GM21717 (cell line): ENCODE measurements around the gene MAD2L2.

Experiments
- ATAC-seq: cut with Tn5 transposase; IDR thresholded peaks from one replicate; pipeline ENCODE4 v1.9.1; 2021; ENCODE audit warnings: mild to moderate bottlenecking, moderate library complexity; ENCODE audit not compliant: unreplicated experiment

The MAD2L2 gene

DNA sequence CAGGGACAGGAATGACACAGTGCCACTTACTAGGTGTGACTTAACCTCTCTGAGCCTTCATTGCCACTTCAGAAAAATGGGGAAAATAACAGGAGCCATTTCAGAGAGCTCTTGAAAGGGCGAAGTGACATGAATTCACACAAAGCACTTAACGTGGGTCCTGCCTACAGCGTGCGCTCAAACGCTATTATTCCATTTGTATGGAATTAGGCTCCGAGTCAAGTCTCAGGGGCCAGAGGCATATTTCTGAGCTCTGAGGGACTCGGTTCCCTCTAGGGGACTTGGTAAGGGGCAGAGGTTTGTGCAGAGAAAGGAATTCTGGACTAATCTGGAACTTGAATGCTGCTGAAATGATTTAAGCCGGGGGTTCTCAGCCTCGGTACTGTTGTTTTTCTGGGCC, 24.6 kb upstream of the MAD2L2 start:
- ATAC-seq = no peak

GRCh38 chr1:11704691-11705475, 23.9 kb upstream of the MAD2L2 start:
- no peak for ATAC-seq

GRCh38 chr1:11704194-11704529, 23.2 kb upstream of the MAD2L2 start:
- ATAC-seq = no peak

DNA sequence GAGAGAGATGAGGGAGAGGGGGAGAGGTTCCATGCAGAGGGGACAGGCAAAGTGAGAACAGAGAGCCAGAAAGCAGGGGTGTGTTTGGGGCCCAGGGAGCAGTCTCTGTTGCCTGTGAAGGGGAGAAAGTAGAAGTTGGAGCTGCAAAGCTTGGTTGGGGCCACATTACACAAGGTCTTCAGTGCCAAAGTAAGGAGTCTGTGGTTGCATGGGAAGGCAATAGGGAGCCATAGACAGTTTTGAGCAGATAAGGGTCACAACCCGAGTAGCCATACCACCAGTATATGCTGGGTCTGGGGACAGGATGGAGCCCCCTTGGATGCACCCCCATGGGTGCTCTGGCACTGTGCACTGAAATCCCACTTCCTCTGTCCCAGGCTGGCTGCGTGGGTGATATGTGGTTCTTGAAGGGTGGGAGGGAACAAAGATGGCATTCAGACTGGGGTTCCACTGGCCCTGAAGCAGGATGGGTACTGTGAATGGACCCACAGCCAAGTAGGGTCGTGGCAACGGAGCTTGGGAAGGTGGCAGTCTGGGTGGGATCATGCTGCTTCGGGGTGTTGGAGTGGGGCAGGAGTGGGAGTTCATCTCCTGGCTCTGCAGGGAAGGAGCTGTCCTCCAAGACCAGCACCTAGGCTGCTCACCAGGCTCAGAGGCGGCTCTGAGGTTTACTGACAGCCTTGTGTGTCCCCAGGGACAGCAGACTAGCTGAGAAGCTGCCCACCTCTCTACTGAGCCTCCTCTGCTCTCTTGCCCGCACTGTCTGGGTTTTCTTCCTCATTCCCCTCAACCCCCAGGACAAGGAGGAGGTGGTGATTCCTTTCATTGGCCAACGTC, 22.6 kb upstream of the MAD2L2 start:
- ATAC-seq = no peak

- ATAC-seq = no peak
Observed at GRCh38 chr1:11701981-11702803, 21.2 kb upstream of the MAD2L2 start.

DNA sequence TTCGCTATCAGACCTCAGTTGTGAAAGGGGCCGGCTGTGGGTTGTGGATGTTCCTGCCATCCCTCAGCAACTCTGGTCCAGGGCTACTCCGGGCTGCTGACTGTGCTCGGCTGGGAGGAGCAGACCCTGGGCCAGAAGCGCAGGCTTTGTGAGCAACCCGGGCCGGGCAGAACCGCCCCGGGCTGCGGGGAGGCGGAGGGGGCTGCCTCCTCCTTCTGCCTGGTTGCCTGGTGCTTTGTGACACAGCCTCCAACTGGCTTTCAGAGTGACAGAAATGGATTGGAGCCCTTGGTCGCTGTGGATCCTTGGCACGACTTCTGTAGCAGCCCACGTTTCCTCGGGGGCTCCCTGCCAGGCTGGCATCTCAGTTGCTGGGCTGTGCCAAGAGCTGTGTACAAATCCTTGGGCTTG, 20.6 kb upstream of the MAD2L2 start:
- ATAC-seq = no peak

DNA sequence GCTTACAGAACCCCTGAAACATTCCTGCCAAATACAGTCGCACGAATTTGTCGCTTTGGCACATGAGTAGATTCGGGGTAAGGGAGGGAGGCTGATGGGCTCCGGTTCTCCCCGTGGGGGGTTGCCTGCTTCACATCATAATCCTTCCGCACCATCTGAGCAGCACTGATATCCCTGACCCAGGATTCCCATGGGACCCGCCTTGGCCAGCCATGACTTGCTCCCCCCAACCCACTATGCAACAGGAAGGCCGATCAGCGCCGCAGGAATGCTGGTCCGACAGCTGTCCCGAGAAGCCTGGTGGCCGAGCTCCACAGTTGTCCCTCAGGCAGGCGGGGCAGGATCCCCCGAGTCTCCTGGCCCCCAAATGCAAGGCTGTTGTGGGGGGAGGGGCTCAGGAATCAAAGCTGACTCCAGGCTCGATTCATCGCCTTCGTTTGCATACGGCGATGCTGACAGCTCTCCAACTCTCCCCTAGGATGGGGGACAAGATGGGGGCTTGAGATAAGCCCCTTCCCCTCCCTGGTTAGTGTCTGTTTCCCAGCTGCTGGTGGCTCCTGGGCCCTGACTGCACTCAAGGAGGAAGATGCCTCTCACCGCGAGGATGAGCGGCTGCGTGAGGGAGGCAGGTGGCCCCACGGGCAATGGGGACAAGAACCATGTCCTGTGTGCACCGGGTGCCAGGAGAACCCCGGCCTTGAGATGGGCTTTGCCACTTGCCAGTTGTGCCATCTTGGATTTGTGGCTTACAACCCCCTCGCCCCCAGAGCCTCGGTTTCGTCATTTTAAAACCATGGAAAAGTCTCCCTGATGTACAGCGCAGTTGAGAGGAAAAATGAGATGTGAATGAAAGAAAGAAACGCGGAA, 19.9 kb upstream of the MAD2L2 start:
- no peak for ATAC-seq

DNA sequence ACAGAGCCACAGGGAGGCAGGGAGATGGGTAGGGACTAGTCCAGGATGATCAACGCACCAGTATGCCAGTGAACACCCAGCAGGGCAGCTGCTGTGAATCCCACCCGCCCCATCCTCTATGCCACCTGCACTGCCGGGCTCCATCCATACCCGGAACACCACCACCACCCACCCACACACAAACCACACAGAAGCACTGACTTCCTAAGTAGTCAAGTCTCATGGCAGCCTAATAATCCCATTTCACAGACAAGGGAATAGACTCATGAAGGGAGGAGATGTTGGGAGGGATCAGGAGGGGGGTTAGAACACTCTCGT, 16.9 kb upstream of the MAD2L2 start:
- no peak for ATAC-seq

GRCh38 chr1:11697188-11697892, 16.4 kb upstream of the MAD2L2 start:
- ATAC-seq = no peak

- no peak for ATAC-seq
Observed at GRCh38 chr1:11695861-11696260, 14.9 kb upstream of the MAD2L2 start.

DNA sequence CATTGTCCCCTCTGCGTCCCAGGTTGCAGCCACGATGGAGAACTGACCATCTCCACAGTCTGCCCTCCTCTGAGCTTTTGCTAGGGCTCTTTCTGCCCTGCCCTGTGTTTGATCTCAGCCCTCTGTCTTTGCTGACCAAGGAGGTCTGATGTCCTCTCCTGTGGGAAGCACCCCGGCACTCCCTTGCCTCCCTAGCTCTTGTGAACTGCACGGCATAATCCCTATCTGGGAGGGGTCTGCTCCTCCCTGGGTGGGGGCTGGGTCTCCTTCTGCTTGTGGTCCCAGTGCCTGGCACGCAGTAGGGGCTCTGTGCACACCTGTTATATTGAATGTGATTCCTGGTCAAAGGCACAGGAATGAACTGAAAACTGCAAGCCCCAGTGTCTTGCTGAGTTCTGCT, 13.0 kb upstream of the MAD2L2 start:
- no peak for ATAC-seq

DNA sequence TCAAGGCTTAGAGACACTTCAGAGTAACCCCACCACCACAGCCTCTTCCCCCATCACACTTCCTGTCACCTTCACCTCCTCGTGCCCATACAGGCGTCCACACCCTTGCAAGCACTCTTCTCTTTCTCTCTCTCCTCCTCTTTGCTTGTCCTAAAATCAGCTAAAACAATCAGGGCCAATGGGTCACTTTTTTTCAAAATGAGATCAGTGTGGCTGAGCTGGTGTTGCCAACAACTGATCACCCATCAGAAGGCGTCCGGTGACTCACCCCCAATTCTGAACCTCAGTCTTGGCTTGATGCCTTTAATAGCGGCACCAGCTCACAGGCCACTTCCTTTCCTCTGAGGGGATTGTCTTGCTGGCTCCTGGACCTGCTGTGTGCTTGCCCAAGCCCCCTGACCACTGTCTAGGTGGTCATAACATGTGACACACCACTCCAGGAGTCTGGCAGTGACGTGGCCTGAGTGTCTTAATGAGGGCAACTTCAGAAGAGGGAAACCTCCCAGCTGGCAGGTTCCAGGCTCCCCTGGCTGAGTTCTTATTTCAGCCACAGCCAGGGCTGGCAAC, 12.2 kb upstream of the MAD2L2 start:
- ATAC-seq = no peak

- no peak for ATAC-seq
Observed at GRCh38 chr1:11691928-11692711, 11.2 kb upstream of the MAD2L2 start.

GRCh38 chr1:11691302-11691914, 10.5 kb upstream of the MAD2L2 start, which contains the start of gene DRAXIN:
Gene DRAXIN, plus strand, starts transcription at chr1:11691710. Its CDS starts 14,549 bp downstream, at chr1:11706259.
- no peak for ATAC-seq

DNA sequence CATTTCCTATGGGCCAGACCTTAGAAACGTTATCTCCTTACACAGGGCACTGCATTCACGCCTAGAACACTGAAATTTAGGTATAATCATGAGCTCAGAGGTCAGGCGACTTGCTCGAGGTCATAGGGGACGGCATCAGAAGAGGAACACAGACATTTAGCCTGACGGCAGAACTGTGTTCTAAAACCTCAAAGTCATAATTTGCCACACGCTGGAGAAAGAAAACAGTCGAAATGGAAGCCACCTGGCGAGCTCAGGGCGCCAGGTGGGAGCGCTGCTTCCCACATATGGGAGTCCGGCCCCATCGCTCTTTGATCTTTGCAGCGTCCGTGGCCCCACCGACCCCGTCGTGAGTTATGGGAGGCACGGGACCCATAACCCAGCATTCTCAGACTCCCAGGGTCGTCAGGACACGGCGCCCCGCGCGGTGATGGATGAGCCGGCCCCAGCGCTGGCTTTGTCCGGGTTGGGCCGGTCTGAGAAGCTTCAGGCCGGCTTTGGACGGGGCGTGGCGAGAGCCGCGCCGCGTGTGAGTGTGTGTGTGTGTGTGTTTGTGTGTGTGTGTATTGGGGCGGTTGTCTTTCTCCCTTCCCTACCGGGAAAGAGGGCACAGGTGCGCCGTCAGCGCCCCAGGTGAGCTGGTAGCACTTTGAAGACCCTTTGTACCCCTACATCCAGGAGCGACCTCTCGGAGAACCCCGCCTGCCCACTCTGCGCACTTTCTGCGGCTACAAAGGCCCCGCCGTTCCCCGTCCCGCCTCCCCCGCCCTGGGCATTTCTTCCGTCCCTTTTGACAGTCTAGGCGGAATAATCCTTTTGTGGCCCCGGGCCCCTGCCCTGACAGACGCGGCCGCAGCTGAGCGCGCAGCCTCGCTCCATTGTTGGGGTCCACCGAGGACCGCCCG, 9.7 kb upstream of the MAD2L2 start:
- ATAC-seq = no peak

DNA sequence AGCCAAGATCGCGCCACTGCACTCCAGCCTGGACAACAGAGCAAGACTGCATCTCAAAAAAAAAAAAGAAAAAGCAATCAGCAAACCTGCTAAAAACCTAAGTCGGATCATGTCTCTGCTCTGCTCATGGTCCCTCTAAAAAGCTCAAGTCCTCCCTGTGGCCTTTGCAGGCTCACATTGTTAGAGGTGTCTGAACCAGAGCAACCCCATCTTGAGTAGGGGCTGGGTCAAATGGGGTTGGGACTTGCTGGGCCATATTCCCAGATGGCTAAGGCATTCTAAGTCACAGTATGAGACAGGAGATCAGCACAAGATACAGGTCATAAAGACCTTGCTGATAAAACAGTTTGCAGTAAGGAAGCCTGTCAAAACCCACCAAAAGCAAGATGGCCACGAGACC, 7.6 kb upstream of the MAD2L2 start:
- no peak for ATAC-seq

DNA sequence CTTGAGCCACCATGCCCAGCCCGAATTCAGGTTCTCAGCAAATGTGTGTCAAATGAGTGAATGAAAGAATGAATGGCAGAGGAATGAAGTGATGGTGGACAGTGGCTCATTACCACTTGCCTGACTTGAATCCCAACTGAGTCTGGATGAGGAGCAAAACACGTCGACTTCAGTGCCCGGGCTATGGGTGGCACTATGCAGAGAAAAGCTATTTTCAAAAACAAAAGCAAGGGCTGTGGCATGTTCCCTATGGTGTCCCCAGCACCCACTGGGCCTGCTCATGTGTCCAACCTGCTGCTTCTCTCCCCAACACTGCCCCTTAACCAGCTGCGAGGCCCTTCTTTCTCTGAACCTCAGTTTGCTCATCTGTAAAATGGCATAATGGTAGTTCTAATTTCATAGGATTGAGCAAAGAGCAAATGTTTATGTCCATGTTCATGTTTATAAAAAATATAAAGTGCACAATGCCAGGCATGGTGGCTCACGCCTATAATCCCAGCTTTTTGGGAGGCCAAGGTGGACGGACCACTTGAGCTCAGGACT, 4.3 kb upstream of the MAD2L2 start:
- no peak for ATAC-seq
